CD4-positive, alpha-beta T cell (primary cell): ENCODE data around the gene ZNF286A. TPM values are rescaled to one million over a fixed set of nuclear protein-coding genes. Genes with fewer than 3 reads are reported as not detected.

ENCODE experiments used
- ATAC-seq: fragments of 200-7000 bp; cut with Tn5 transposase; one replicate; pipeline ENCODE4 v1.10.0; 2022; ENCODE audit warnings: mild to moderate bottlenecking; ENCODE audit not compliant: poor library complexity
- CTCF ChIA-PET: fragments of 350-600 bp; sonication (Branson Sonifier 250); formaldehyde crosslinking; loops from one replicate; lab custom pipeline; 2021; ENCODE audit warnings: antibody characterized with exemption, inconsistent platforms; lab: Charles Lee
- POLR2A ChIA-PET: fragments of 350-600 bp; sonication (Branson Sonifier 250); formaldehyde crosslinking; loops from one replicate; lab custom pipeline; 2021; ENCODE audit warnings: antibody characterized with exemption, inconsistent platforms; lab: Charles Lee
- DNase-seq, 14 experiments: peaks; one replicate each; pipeline ENCODE4 v3.0.0-alpha.2; 2013 to 2020; ENCODE audit warnings: mixed read lengths in 2 of 14
- H3K27ac ChIP-seq, 2 donors: one replicate each; pipeline versions ENCODE4 v1.5.1 to v1.7.0; 2013; ENCODE audit warnings: low read length in 2 of 2, low read depth in 1 of 2, mild to moderate bottlenecking in 1 of 2
- H3K27me3 ChIP-seq, 2 experiments: 1 replicate in 1 of 2; 2 replicates in 1 of 2; pipeline versions ENCODE4 v1.6.1 to v1.7.0; 2013; ENCODE audit warnings: low read length in 2 of 2, control low read depth in 1 of 2, mild to moderate bottlenecking in 1 of 2, moderate library complexity in 1 of 2; ENCODE audit not compliant: insufficient read depth in 2 of 2, control insufficient read depth in 1 of 2
- H3K36me3 ChIP-seq: one replicate; pipeline ENCODE4 v1.6.1; 2013; ENCODE audit warnings: low read length, control low read depth; ENCODE audit not compliant: insufficient read depth
- H3K4me1 ChIP-seq: one replicate; pipeline ENCODE4 v1.6.1; 2013; ENCODE audit warnings: low read length, control low read depth; ENCODE audit not compliant: insufficient read depth
- H3K4me3 ChIP-seq: one replicate; pipeline ENCODE4 v1.5.1; 2013; ENCODE audit warnings: mild to moderate bottlenecking, low read length, moderate library complexity
- H3K9me3 ChIP-seq, 2 experiments: 1 replicate in 1 of 2; 2 replicates in 1 of 2; pipeline versions ENCODE4 v1.6.1 to v1.7.0; 2013; ENCODE audit warnings: low read length in 2 of 2, mild to moderate bottlenecking in 2 of 2, control low read depth in 1 of 2, moderate library complexity in 1 of 2; ENCODE audit not compliant: control insufficient read depth in 1 of 2, insufficient read depth in 1 of 2
- H3K27ac Mint-ChIP-seq: one replicate; pipeline ENCODE4 v1.8.0; 2020; ENCODE audit warnings: mixed read lengths
- H3K27me3 Mint-ChIP-seq: one replicate; pipeline ENCODE4 v1.8.0; 2021; ENCODE audit warnings: mixed read lengths
- H3K36me3 Mint-ChIP-seq: one replicate; pipeline ENCODE4 v1.8.0; 2021; ENCODE audit warnings: low read depth, mixed read lengths
- H3K4me1 Mint-ChIP-seq: one replicate; pipeline ENCODE4 v1.8.0; 2021; ENCODE audit warnings: low read depth, mixed read lengths
- H3K4me3 Mint-ChIP-seq: one replicate; pipeline ENCODE4 v1.8.0; 2020; ENCODE audit warnings: mild to moderate bottlenecking, mixed read lengths
- H3K9me3 Mint-ChIP-seq: one replicate; pipeline ENCODE4 v1.8.0; 2020; ENCODE audit warnings: mixed read lengths
- intact Hi-C, 2 experiments: fragments of 100-400 bp; cut with DNase I in 1 of 2; cut with micrococcal nuclease in 1 of 2; formaldehyde crosslinking; loops; one replicate each; pipeline versions ENCODE4 v1.15.1 to v1.9.0; 2023 to 2025; cut with DNase I, micrococcal nuclease
- total RNA-seq, 174 experiments: library from RNA in 2 of 174; stranded (reverse) in 2 of 174; gene quantifications; one replicate each; pipeline ENCODE4 v1.2.3 and lab custom pipeline; 2021 to 2026
- TF ChIP-seq, protein P1 (sequence below): fragments of 200-600 bp; IDR thresholded peaks from one replicate; pipeline ENCODE4 v1.8.0; 2022; ENCODE audit warnings: antibody characterized with exemption, mild to moderate bottlenecking

Gene ZNF286A
- total RNA-seq, 2 experiments from 2014 or later = 14.4 to 19.4 TPM

DNA sequence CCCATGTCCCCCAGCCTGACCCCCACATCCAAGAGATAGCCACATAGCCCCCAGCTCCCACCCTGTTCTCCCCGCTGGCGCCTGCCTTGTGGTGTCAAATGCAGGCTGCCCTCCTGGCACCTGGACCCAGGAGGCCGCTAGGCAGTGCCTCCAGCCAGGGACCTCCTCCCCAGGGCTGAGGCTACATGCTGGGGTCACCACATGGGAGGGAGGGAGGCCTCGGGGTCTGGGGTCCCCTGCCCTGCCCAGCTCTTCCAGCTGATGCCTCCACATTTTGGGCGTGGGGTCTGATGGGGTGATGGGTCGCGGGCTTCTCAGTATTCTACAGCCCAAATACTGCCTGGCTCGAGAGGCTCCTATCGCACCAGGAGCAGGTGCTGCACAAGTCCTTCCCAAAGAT is 42.1 kb downstream of the ZNF286A start:
- intact Hi-C loops = no loop called here
- Mint-ChIP-seq H3K36me3 (no peaks in the 10 kb centered on the region), H3K27ac (no peak overlapping the region), H3K27me3 (peaks cover 21% of the 10 kb centered on the region), H3K9me3 (no peaks in the 10 kb centered on the region), H3K4me3 (no peak overlapping the region), H3K4me1 (no peaks in the 10 kb centered on the region)
- Histone ChIP-seq H3K27ac (no peak overlapping the region), H3K36me3 (no peaks in the 10 kb centered on the region), H3K27me3 (peaks cover 0 to 5% of the 10 kb centered on the region in 2 experiments), H3K4me3 (no peak overlapping the region), H3K9me3 (no peaks in the 10 kb centered on the region), H3K4me1 (no peaks in the 10 kb centered on the region)
- ChIA-PET CTCF (no interaction called here), POLR2A (no interaction called here)
- ATAC-seq = no peak
- TF ChIP-seq, protein P1, sequence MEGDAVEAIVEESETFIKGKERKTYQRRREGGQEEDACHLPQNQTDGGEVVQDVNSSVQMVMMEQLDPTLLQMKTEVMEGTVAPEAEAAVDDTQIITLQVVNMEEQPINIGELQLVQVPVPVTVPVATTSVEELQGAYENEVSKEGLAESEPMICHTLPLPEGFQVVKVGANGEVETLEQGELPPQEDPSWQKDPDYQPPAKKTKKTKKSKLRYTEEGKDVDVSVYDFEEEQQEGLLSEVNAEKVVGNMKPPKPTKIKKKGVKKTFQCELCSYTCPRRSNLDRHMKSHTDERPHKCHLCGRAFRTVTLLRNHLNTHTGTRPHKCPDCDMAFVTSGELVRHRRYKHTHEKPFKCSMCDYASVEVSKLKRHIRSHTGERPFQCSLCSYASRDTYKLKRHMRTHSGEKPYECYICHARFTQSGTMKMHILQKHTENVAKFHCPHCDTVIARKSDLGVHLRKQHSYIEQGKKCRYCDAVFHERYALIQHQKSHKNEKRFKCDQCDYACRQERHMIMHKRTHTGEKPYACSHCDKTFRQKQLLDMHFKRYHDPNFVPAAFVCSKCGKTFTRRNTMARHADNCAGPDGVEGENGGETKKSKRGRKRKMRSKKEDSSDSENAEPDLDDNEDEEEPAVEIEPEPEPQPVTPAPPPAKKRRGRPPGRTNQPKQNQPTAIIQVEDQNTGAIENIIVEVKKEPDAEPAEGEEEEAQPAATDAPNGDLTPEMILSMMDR = no peak
- no peak for DNase-seq

- Histone ChIP-seq H3K27ac (no peak overlapping the region), H3K4me1 (no peaks in the 10 kb centered on the region), H3K4me3 (no peak overlapping the region), H3K36me3 (no peaks in the 10 kb centered on the region), H3K27me3 (peaks cover 0 to 5% of the 10 kb centered on the region in 2 experiments), H3K9me3 (no peaks in the 10 kb centered on the region)
- no peaks in the 10 kb centered on the region for H3K9me3 Mint-ChIP-seq
- peaks cover 27% of the 10 kb centered on the region for H3K27me3 Mint-ChIP-seq
- no peaks in the 10 kb centered on the region for H3K4me1 Mint-ChIP-seq
- intact Hi-C loops = no loop called here
- TF ChIP-seq, protein P1 = no peak
- H3K27ac Mint-ChIP-seq = no peak overlapping the region
- H3K4me3 Mint-ChIP-seq = no peak overlapping the region
- ChIA-PET POLR2A (no interaction called here), CTCF (no interaction called here)
- ATAC-seq = no peak
- no peaks in the 10 kb centered on the region for H3K36me3 Mint-ChIP-seq
- DNase-seq = no peak
Observed at GRCh38 chr17:15742051-15742795, 42.7 kb downstream of the ZNF286A start.

DNA sequence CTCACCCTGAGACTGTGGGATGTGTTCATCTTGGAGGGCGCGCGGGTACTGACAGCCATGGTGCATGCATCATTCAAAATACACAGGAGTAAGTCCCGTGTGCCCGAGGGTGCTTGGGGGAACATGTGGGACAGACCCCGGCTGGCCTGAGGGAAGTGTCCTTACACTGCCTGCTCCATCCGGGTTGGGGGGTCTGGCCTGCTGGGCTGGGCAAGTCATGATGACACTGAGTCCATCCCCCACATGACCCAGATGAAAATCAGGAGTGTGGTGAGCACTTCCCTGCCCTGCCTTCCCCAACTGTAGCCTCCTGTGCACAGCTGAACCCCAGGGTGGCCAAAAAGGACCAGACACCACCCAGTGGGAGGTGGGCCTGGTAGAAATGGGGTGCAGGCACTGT is 43.4 kb downstream of the ZNF286A start:
- no peaks in the 10 kb centered on the region for H3K4me1 Mint-ChIP-seq
- ChIA-PET POLR2A (no interaction called here), CTCF (no interaction called here)
- intact Hi-C loops = no loop called here
- H3K36me3 Mint-ChIP-seq = no peaks in the 10 kb centered on the region
- H3K27me3 Mint-ChIP-seq = peaks cover 29% of the 10 kb centered on the region
- no peaks in the 10 kb centered on the region for H3K9me3 Mint-ChIP-seq
- no peak overlapping the region for H3K27ac ChIP-seq
- no peak overlapping the region for H3K27ac Mint-ChIP-seq
- TF ChIP-seq, protein P1 = no peak
- H3K9me3 ChIP-seq = no peaks in the 10 kb centered on the region
- no peaks in the 10 kb centered on the region for H3K4me1 ChIP-seq
- no peak for ATAC-seq
- no peak overlapping the region for H3K4me3 ChIP-seq
- no peak overlapping the region for H3K4me3 Mint-ChIP-seq
- no peaks in the 10 kb centered on the region for H3K36me3 ChIP-seq
- DNase-seq = no peak
- H3K27me3 ChIP-seq = peaks cover 0 to 5% of the 10 kb centered on the region in 2 experiments
